GM12878 (cell line): Measurements from ENCODE around the gene UNC5B.

ENCODE experiments used
- EZH2 ChIP-seq: IDR thresholded peaks from 2 replicates; pipeline ENCODE4 v1.6.1; 2012; ENCODE audit warnings: low read depth, mild to moderate bottlenecking, control low read depth, inconsistent platforms, low read length, borderline replicate concordance; ENCODE audit not compliant: control insufficient read depth
- HDGF ChIP-seq: fragments of 450-650 bp; IDR thresholded peaks from 2 replicates; pipeline ENCODE4 v1.6.1; 2016; ENCODE audit warnings: antibody characterized with exemption
- NFIC ChIP-seq: IDR thresholded peaks from 2 replicates; pipeline ENCODE4 v1.6.1; 2012; ENCODE audit warnings: low read depth, mild to moderate bottlenecking, inconsistent platforms, low read length, moderate library complexity
- NR2C2 ChIP-seq: IDR thresholded peaks from 2 replicates; pipeline ENCODE4 v1.6.1; 2011; ENCODE audit warnings: borderline replicate concordance, low read depth; ENCODE audit not compliant: control insufficient read depth, insufficient read length
- PAX8 ChIP-seq: fragments of 450-650 bp; IDR thresholded peaks from 2 replicates; pipeline ENCODE4 v1.6.1; 2017; ENCODE audit warnings: mild to moderate bottlenecking, moderate library complexity
- SP1 ChIP-seq: IDR thresholded peaks from one replicate; pipeline ENCODE4 v1.6.1; 2011; ENCODE audit warnings: low read depth, low read length
- TF ChIP-seq, protein P1 (sequence below): IDR thresholded peaks from 2 replicates; pipeline ENCODE4 v1.6.1; 2012; ENCODE audit warnings: low read depth, low read length, improper control_type of control experiment
- TF ChIP-seq, protein P2 (sequence below), 3 experiments: IDR thresholded peaks in 2 of 3; conservative IDR thresholded peaks in 1 of 3; 2 replicates each; pipeline ENCODE4 v1.5.1; 2011; ENCODE audit warnings: low read depth in 3 of 3, low read length in 3 of 3, mild to moderate bottlenecking in 3 of 3, control low read depth in 2 of 3, moderate library complexity in 2 of 3, inconsistent platforms in 1 of 3, mixed read lengths in 1 of 3; ENCODE audit not compliant: control insufficient read depth in 2 of 3, insufficient read depth in 1 of 3; ENCODE audit errors: extremely low read depth in 1 of 3
- TF ChIP-seq, protein P3 (sequence below): fragments of 450-650 bp; IDR thresholded peaks from 2 replicates; pipeline ENCODE4 v1.6.1; 2014; ENCODE audit warnings: mild to moderate bottlenecking

DNA sequence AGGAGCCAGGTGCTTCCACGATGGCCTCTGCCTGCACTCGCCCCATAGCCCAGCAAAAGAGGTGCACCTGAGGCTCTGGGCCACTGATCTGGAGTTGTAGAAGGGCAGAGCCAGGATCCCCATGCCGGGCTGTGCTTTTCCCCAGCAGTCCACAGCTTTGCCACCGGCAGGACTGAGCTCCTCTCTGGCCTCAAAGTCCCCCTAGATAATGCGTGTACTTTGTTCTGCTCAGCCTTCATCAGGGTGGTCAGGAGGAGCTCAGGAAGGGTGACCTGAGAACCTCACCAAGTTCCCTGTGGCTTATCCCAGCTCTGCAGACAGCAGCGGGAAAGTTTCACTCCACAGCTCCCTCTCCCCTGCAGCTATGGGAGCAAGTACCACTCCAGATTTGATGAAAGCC, 27.9 kb upstream of the UNC5B start:
- TF ChIP-seq NR2C2 (no peak), EZH2 (no peak), SP1 (no peak), PAX8 (no peak), NFIC (no peak), HDGF (no peak)
- TF ChIP-seq, protein P1, sequence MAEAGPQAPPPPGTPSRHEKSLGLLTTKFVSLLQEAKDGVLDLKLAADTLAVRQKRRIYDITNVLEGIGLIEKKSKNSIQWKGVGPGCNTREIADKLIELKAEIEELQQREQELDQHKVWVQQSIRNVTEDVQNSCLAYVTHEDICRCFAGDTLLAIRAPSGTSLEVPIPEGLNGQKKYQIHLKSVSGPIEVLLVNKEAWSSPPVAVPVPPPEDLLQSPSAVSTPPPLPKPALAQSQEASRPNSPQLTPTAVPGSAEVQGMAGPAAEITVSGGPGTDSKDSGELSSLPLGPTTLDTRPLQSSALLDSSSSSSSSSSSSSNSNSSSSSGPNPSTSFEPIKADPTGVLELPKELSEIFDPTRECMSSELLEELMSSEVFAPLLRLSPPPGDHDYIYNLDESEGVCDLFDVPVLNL, result no peak
- TF ChIP-seq, protein P2, sequence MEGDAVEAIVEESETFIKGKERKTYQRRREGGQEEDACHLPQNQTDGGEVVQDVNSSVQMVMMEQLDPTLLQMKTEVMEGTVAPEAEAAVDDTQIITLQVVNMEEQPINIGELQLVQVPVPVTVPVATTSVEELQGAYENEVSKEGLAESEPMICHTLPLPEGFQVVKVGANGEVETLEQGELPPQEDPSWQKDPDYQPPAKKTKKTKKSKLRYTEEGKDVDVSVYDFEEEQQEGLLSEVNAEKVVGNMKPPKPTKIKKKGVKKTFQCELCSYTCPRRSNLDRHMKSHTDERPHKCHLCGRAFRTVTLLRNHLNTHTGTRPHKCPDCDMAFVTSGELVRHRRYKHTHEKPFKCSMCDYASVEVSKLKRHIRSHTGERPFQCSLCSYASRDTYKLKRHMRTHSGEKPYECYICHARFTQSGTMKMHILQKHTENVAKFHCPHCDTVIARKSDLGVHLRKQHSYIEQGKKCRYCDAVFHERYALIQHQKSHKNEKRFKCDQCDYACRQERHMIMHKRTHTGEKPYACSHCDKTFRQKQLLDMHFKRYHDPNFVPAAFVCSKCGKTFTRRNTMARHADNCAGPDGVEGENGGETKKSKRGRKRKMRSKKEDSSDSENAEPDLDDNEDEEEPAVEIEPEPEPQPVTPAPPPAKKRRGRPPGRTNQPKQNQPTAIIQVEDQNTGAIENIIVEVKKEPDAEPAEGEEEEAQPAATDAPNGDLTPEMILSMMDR (IDR thresholded peaks at IDR 0.05 in 2 of 3, conservative IDR thresholded peaks at IDR 0.05 in 1 of 3; ENCODE audit: control insufficient read depth in 2 of 3, extremely low read depth in 1 of 3, insufficient read depth in 1 of 3, low read depth in 3 of 3, low read length in 3 of 3), result no peak
- TF ChIP-seq, protein P3, sequence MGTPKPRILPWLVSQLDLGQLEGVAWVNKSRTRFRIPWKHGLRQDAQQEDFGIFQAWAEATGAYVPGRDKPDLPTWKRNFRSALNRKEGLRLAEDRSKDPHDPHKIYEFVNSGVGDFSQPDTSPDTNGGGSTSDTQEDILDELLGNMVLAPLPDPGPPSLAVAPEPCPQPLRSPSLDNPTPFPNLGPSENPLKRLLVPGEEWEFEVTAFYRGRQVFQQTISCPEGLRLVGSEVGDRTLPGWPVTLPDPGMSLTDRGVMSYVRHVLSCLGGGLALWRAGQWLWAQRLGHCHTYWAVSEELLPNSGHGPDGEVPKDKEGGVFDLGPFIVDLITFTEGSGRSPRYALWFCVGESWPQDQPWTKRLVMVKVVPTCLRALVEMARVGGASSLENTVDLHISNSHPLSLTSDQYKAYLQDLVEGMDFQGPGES, result no peak
